GM21515 (cell line): ENCODE measurements around the gene RALGAPA2.

Experiments
- ATAC-seq: cut with Tn5 transposase; IDR thresholded peaks from one replicate; pipeline ENCODE4 v1.9.1; 2021; ENCODE audit not compliant: unreplicated experiment

RALGAPA2 gene

DNA sequence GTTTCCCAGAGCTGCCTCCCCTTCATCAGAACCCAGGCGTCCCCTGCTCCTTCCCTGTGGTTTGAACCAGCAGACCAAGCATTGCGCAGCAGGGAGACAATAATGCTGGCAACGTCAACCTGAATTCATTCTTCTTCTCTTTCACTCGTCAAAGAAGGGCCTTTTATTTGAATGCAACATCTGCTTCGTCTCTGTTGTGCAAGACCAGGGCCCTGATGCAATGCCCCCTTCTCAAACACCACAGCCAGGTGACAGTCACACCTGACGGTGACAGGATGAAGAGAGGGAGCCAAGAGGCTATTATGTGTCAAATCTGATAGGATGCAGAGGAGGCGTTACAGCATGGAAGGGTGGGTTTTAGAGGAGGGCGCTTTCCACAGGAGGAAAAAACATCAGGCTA is 336.6 kb downstream of the RALGAPA2 start:
- no peak for ATAC-seq

DNA sequence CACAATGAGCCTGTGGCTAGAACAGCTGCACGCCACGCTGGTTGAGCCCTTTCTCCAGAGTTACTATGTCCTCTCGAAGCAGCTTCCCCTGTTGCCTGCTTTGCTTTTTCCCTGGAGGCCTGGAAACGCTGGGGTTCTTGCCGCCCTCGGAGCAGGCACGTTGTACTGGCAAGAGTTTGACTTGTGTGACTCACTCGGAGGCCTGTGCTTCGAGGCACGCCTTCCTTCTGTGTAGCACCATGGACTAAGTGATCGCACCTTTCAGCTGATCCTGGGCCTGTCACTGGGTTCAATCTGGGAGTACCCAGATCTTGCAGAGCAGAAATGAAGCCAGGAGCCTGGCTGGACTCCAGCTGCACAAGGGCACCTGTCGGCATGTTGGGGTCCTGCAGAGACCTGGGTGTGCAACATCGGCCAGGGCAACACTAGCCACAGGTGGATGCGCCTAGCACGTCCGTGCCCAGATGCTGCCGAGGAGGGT is 339.3 kb downstream of the RALGAPA2 start:
- ATAC-seq = no peak

DNA sequence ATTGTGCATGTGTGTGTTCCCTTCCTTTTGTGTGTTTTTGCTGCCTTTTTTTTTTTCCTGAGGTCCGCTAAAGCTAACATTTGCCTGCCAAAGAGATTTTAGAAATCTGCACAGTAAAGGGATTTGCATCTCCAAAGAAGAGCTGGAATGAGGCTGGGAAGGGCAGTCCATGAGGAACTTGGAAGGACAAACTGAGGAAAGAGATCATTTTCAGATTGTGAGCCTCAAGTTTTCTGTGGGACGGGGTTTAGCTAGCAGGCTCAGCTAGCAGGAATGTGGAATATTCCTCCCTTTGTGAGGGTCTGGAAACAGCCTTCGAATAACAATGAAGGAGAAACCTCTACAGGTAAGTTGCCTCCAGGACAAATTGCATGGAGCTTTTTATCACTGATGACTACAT is 340.8 kb downstream of the RALGAPA2 start:
- ATAC-seq = no peak

DNA sequence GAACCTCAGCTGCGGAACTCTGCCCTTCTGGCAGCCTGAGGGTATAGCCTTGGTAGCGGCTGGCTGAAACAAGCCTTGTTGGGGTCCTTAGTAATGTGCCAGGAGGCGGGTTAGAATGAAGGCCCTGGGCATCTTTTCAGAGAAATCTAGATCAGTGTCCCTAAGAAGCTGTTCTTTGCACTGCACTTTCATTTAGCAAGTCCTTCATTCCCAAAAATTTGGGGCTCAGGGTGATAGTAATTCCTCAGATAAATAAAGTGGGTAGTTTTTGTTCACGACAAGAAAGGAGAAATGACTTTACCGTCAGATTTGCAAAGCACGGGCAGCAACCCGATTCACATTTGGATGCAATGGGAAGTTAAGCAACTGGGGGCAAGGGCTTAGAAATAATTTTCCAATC is 341.4 kb downstream of the RALGAPA2 start:
- no peak for ATAC-seq

DNA sequence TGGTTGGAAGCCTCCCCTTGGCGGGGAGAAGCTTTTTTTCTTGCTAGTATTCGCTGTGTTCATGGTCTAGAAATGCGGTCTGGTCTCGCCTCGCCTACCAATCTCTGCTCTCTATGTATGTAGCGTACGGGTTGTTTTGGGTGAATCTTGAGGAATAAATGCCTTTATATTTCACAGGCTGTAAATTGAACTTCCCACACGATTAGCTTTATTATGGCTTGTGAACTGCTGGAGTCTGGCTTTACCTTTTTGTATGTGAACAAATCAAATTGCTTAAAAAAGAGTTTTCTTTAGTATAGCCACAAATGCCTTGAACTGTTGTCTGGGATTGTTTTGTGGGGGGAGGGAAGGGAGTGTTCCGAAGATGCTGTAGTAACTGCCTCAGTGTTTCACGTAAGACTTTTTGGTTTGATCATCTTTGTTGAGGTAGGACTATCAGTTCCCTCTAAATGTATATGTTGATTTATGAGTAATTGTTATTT is 342.3 kb downstream of the RALGAPA2 start:
- ATAC-seq = no peak

DNA sequence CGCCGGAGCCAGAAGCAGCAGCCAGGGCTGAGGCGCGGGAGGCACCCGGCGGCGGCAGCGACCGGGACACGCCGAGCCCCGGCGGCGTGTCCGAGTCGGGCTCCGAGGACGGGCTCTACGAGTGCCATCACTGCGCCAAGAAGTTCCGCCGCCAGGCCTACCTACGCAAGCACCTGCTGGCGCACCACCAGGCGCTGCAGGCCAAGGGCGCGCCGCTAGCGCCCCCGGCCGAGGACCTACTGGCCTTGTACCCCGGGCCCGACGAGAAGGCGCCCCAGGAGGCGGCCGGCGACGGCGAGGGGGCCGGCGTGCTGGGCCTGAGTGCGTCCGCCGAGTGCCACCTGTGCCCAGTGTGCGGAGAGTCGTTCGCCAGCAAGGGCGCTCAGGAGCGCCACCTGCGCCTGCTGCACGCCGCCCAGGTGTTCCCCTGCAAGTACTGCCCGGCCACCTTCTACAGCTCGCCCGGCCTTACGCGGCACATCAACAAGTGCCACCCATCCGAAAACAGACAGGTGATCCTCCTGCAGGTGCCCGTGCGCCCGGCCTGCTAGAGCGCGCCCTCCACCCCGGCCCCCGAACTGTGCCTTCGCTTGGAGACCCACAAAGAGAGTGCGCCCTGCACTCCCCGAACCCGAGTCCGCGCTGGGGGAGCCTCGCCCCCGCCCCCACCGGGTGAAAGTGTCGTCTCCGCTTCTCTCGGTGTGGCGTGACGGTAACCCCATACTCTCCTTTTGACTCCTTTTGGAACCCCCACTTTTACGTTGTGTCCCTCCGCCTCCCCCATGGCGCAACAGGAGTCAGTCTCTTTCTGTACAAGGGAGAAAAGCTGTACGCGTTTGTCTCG is 343.0 kb downstream of the RALGAPA2 start:
- ATAC-seq = no peak

DNA sequence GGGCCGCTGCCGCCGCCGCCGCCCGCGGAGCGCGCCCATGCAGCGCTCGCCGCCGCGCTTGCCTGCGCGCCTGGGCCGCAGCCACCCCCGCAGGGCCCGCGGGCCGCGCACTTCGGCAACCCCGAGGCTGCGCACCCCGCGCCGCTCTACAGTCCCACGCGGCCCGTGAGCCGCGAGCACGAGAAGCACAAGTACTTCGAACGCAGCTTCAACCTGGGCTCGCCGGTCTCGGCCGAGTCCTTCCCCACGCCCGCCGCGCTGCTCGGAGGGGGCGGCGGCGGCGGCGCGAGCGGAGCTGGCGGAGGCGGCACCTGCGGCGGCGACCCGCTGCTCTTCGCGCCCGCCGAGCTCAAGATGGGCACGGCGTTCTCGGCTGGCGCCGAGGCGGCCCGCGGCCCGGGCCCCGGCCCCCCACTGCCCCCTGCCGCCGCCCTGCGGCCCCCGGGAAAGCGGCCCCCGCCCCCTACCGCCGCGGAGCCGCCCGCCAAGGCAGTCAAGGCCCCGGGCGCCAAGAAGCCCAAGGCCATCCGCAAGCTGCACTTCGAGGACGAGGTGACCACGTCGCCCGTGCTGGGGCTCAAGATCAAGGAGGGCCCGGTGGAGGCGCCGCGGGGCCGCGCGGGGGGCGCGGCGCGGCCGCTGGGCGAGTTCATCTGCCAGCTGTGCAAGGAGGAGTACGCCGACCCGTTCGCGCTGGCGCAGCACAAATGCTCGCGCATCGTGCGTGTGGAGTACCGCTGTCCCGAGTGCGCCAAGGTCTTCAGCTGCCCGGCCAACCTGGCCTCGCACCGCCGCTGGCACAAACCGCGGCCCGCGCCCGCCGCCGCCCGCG is 343.8 kb downstream of the RALGAPA2 start:
- no peak for ATAC-seq

DNA sequence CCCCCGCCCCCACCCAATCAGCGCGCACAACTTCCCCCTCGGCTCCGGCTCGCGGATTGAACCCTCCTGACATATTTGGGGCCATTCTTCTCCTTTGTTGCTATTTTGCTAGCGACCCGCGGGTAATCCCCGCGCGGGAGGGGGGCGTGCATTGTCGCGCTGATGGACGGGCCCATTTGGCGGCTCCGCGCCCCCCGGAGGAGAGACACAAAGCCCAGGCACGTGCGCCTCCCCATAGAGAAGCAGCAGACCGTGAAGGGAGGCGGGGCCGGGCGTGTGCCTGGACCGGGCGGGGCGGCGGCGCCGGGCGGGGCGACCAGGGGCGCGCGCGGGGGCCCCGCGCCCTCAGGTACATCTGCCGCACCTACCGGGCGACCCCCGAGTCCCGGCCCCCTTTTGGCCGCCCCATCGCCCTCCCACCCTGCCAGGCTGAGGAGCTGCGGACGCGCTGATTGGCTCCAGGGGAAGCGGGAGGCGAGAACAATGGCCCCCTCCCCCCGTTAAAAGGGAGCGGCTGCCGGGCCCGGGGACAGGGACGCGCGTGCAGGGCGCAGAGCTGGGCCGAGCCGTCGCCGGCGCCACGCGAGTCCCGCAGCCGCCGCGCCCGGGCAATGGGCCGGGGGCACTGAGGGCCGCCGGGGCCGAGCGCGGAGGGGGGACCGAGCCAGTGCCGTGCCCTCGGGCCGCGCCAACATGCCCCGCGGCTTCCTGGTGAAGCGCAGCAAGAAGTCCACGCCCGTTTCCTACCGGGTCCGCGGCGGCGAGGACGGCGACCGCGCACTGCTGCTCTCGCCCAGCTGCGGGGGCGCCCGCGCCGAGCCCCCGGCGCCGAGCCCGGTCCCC is 344.6 kb downstream of the RALGAPA2 start, which contains the start of gene INSM1:
Gene INSM1, plus strand, starts transcription at position 530 of the 843 bp plus-strand sequence. Its CDS starts 164 bp downstream, at position 694.
- ATAC-seq = no peak

DNA sequence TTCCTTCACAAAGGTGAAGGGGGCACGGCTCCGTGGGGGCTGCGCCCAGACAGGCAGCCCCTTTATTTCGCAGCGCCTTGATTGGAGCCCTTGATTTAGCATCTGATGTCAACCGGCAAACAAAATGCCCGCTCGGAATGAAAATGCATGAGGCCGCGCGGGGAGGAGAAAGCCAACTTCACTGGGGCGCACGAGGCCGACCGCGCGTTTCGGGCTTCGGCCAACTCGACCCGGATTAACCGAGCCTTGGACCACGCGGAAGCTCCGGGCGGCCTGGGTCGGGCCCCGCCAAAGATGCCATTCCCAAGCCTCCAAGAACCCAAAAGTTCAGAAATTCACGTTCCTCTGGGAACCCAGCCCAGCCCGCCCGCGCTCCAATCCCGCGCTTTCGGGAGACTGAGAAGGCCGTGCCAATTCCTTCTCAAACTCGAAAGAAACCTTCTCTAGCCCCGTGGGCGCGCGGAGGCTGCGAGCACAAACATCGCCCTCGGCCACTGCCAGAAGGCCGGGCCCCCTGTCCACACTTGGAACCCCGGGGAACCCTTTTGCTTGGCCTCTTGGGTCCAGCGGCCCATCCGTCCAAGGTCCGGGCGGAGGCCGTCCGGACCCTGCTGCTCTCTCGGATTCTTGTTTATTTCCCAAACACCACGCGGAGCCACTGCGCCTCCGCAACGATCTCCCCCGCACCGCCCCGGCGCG is 345.4 kb downstream of the RALGAPA2 start:
- ATAC-seq = no peak

DNA sequence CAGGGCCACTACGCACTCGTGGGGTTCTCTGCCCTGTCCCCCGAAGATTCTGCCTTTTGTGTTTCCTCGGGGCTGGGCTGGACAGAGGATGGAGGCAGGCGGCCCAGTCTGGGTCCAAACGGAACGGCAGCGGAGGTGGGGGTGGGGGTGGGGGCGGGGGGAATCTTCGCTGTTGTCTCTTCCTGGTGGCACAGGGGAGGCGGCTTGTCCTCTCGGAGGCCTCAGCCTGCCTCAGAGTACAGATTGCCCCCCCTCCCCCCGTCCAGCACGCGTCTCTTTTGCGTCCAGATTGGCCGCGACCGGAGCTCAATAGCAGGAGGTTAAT is 345.9 kb downstream of the RALGAPA2 start:
- ATAC-seq = no peak

DNA sequence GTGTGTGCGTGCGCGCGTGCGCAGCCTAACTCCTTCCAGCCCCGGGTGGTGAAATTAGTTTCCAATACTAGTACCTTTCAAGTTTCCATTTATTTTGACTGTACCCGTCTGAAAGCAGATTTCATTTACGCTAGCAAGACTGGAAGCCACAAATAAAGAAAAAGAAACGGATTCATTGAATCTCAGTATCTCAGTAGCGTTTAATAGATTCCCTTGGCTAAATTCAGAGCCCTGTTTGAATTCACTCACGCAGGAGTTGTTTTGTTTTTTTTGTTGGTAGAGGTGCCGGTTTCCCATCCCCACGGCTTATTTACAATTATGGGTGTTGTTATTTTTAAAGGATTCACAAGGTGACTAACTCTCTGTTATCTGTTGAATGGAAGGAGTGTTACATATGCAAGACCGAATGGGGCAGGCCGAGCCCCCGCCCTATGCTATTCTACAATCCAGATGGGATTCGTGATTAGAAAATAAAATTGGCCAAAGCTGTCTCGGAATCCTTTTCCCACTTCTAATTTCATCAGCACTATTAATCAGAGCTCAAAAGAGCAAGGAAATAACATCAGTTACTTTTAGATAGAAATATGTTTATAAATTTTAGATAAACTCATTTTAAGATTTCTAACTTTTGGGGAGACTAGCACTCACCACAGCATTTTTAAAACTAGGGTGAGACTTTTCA is 346.8 kb downstream of the RALGAPA2 start:
- no peak for ATAC-seq

DNA sequence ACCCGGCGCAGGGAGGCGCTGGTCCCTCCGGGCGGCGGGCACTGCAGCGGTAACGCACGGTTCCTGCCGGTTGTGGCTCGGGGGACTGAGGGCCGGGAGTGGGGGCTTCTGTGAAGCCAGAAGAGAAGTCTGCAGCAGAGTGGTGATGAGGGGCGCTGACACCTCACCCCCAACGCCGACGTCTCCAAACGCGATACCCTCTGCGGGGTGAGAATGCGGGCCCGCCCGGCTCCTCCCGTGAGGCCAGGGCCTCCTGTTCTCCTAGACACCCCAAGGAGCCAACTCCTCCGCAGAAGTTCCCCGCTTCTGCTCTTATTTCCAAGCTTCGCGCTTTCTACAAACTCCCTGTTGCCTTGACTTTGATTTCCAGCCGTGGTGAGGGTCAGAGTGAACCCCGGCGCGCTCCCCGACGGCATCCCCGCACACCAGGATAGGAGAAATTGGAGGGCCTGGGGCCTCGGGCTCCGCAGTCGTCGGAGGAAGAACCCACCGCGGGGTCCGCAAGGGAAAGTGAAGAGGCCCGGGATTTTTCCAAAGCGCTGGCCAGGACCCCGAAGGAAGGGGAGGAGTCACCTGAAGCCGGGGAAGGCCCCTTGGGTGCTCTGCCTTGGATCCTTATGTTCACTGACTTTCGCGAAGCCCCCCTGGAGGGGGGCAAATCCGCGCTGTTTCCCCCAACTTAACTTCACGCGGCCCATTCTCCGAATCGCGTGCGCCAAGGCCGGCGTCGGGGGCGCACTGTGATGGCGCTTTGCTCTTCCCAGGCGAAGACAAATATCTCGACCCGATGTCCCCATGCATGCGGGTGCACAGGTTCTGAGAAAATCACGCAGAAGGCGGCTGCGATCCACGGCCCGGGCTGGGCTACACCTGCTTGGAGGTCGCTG is 347.6 kb downstream of the RALGAPA2 start:
- ATAC-seq = no peak

DNA sequence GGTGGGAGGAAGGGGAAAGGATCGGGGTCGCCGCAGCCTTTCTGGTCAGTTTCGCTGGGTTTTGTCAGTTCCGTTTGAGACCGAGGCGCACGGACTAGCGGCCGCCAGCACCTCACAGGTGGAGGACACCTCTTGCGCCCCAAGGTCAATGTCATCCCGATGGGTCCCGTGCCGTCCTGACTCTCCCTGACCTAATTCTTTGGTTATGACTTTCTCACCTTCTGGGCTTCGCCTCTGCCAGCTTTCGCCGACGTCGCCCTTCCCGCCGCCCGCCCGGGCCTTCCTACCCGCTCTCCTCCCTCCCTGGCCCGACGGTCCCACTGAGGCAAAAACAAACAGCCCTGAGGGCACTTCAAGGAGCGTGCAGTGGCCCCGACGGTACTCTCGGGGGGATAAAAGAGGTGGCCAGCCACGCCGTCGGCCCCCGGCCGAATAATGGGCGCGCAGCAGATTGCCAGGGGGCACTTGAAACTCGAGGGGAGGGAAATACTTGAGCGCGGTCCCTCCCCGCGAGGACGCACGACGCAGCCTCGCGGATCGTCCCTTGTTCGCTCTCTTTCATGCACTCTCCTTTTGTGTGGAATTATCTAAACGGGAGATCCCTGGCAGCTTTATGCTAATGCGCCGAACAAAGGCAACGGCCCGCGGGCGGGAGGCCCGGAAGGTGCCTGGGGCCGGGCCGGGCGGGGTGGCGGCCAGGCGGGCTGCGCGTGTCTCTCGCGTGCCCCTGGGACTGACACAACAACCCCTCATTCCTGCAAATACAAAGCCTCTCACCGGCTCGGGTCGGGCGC is 348.4 kb downstream of the RALGAPA2 start:
- no peak for ATAC-seq

DNA sequence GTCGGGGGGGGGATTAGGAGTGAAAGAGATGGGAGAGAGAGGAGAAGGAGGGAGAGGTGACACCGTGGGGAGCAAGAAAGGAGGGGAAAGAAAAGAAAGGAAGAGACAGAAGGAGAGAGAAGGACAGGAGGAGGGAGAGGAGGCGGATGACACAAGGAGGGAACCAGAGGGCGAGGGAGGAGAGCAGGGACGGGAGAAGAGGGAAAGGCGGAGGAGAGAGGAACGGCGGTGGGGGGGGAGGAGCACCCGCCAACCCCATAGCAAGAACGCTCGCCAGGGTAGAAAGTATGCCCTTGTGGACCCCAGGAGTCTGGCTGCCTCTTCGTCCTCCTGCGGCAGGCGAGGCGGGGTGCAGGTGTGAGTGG is 349.0 kb downstream of the RALGAPA2 start:
- no peak for ATAC-seq

DNA sequence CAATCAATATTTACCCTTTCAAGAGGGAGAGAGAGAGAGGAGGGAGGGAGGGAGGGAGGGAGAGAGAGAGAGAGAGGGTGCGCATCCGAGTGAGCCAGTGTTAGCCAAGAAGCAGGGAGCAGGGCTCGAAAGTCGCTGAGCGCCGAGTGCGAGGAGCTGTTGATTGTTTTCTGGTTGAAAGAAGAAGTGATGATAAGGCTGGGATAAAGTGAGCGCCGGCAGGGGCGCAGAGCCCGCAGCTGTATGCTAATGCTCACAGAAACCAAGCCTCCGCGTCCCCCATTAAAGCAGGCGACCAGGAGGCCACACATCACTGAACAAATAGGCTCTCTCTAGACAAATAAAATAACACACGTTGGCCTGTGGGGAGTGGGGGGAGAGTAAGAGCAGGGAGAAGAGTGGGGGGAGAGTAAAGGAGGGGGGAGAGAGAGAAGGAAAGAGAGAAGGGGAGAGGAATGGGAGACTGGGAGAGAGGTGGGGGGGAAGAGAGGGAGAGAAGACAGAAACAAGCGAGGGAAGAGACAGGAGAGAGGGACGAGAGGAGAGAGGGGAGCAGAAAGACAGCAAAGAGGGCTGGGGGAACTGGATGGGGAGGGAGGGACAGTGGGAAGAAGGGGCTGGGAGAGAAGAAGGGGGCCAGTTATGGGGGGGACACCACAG is 349.5 kb downstream of the RALGAPA2 start:
- no peak for ATAC-seq

DNA sequence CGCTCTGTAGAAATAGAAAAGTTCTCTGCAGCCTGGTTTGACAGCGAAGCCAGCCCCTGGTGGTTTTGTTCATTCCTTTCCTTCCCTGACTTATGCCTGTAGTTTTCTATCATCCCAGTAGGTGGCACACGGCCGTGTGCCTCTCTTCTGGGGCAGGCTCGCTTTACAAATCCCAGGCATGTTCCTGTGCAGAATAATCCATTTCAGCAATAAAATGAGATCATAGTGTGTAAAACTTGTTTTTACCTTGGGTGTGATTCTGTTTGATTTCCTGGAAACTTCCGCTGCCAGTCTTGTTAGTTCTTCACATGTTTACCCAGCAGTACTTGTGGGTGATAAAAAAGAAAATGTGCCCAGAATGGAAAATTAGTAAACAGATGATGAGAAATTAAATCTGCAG is 352.0 kb downstream of the RALGAPA2 start:
- peak; percentile 80 for ATAC-seq

DNA sequence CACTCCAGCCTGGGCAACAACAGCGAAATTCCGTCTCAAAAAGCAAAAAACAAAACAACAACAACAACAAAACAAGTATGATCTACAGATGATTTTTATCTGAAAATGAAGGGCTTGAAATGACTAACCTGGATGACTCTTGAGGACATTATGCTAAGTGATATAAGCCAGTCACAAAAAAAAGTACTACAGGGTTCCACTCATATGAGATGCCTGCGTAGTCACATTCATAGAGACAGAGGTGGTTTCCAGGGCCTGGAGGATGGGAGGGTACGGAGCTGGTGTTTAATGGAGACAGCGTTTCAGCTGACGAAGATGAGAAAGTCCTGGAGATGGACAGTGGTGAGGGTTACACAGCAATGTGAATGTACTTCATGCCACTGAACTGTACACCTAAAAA is 352.8 kb downstream of the RALGAPA2 start:
- ATAC-seq = no peak

DNA sequence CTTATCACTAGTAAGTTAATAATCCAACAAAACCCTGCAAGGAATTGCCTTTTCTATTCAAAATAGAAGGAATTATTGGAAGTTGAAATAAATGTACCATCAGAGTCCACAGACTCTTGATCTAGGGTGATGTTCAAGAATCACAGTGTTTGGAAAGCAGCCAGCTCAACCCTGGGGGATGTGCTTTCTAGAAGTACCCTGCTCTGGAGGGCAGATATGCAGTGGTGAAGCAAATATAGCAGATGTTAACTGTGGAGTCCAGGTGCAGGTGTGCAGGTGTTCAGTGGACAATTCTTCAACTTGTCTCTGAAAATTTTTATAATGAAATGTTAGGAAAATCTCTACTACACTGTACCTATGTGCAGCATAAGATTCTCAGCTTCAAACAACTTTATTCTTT is 353.6 kb downstream of the RALGAPA2 start:
- no peak for ATAC-seq
